SK-MEL-5 (cell line): Measurements from ENCODE around the gene SECISBP2. TPM values are rescaled to one million over a fixed set of nuclear protein-coding genes. Genes with fewer than 3 reads are reported as not detected.

ENCODE experiments used
- DNase-seq: peaks from one replicate; pipeline ENCODE4 v3.0.0-alpha.2; 2016; ENCODE audit warnings: low read depth, low spot score
- in situ Hi-C: cut with HindIII; loops from 2 replicates; pipeline ENCODE4 v1.10.0; 2016; ENCODE audit warnings: low sequenced_read_pairs, high pct_unique_total_duplicates, low pct_unique_long_range_greater_than_20kb
- total RNA-seq: library from RNA; depleted of rRNA; stranded (reverse); fragments of >200 nt; shearing (Covaris generic); gene quantifications from 2 replicates; pipeline ENCODE4 v1.2.3, GENCODE V29; 2014

The SECISBP2 gene
- total RNA-seq, 1 experiment from 2014 or later: 44.9 TPM

- DNase-seq: no peak
- in situ Hi-C loops: no loop called here
These were observed 54.0 kb downstream of the SECISBP2 start for GRCh38 chr9:89372230-89372816.

- DNase-seq: no peak
- in situ Hi-C loops: no loop called here
These were observed 54.7 kb downstream of the SECISBP2 start for GRCh38 chr9:89372979-89373378.

- in situ Hi-C loops: no loop called here
- DNase-seq: no peak
These were observed 55.9 kb downstream of the SECISBP2 start for GRCh38 chr9:89374176-89374575.

GRCh38 chr9:89375191-89375760, 57.0 kb downstream of the SECISBP2 start:
- peak; percentile 34 for DNase-seq
- in situ Hi-C loops: no loop called here

- in situ Hi-C loops: no loop called here
- DNase-seq: no peak
These were observed 58.0 kb downstream of the SECISBP2 start for GRCh38 chr9:89376286-89376685.

- in situ Hi-C loops: no loop called here
- no peak for DNase-seq
These were observed 58.5 kb downstream of the SECISBP2 start for GRCh38 chr9:89376741-89377351.

GRCh38 chr9:89377411-89377810, 59.1 kb downstream of the SECISBP2 start:
- in situ Hi-C loops: no loop called here
- no peak for DNase-seq

GRCh38 chr9:89378541-89378940, 60.2 kb downstream of the SECISBP2 start:
- no peak for DNase-seq
- in situ Hi-C loops: no loop called here

- no peak for DNase-seq
- in situ Hi-C loops: no loop called here
These were observed 60.7 kb downstream of the SECISBP2 start for GRCh38 chr9:89379031-89379430.

GRCh38 chr9:89379508-89380115, 61.3 kb downstream of the SECISBP2 start:
- in situ Hi-C loops: no loop called here
- no peak for DNase-seq

- no peak for DNase-seq
These were observed 62.4 kb downstream of the SECISBP2 start for GRCh38 chr9:89380437-89381307.

GRCh38 chr9:89381308-89381609, 63.0 kb downstream of the SECISBP2 start:
- in situ Hi-C loops: no loop called here
- DNase-seq: no peak

More at GRCh38 chr9:89380437-89381307, 62.4 kb downstream of the SECISBP2 start:
- in situ Hi-C loops: no loop called here

GRCh38 chr9:89382026-89382986, 64.0 kb downstream of the SECISBP2 start:
- in situ Hi-C loops: no loop called here
- DNase-seq: no peak

- no peak for DNase-seq
- in situ Hi-C loops: no loop called here
These were observed 64.9 kb downstream of the SECISBP2 start for GRCh38 chr9:89383030-89383720.

- in situ Hi-C loops: no loop called here
These were observed 65.5 kb downstream of the SECISBP2 start for GRCh38 chr9:89383721-89384300.

GRCh38 chr9:89384783-89385182, 66.5 kb downstream of the SECISBP2 start:
- in situ Hi-C loops: no loop called here
- DNase-seq: no peak

More at GRCh38 chr9:89383721-89384300, 65.5 kb downstream of the SECISBP2 start:
- no peak for DNase-seq
